ENCODE results near the gene MALRD1. TPM values are rescaled to one million over a fixed set of nuclear protein-coding genes. Genes with fewer than 3 reads are reported as not detected.

MALRD1 gene
- total RNA-seq, 1 experiment from 2014 or later, result 0.50 TPM

- no peaks in the 10 kb centered on the region for H3K36me3 Mint-ChIP-seq
- H3K9me3 Mint-ChIP-seq, result peaks cover 12% of the 10 kb centered on the region
- TF ChIP-seq ZNF281 (CRISPR knock-in tag; IDR thresholded peaks at IDR 0.05) (no peak), ZNF121 (CRISPR knock-in tag; IDR thresholded peaks at IDR 0.05) (no peak), ZNF423 (CRISPR knock-in tag; IDR thresholded peaks at IDR 0.05) (no peak), CREB1 (CRISPR knock-in tag; IDR thresholded peaks at IDR 0.05) (no peak), TEAD1 (CRISPR knock-in tag; IDR thresholded peaks at IDR 0.05) (no peak), E2F5 (CRISPR knock-in tag; IDR thresholded peaks at IDR 0.05) (no peak), MLX (CRISPR knock-in tag; IDR thresholded peaks at IDR 0.05) (no peak)
- ATAC-seq, result no peak
- DNase-seq (ENCODE audit: low spot score), result no peak
- no peak overlapping the region for H3K27ac Mint-ChIP-seq
- no peaks in the 10 kb centered on the region for H3K4me1 Mint-ChIP-seq
- H3K4me3 Mint-ChIP-seq, result no peak overlapping the region
- ChIA-PET CTCF (no interaction called here), POLR2A (interaction anchor here (0.5 kb wide), 1 partner anchor 8 kb away, joined by 4 read pairs; no protein-coding TSS in a partner anchor)
- no peaks in the 10 kb centered on the region; the same call in 1 of the 2 replicates for H3K27me3 Mint-ChIP-seq (ENCODE audit: low read depth)
Observed at GRCh38 chr10:19606968-19607367, 558.4 kb downstream of the MALRD1 start.

- Mint-ChIP-seq H3K4me1 (no peaks in the 10 kb centered on the region), H3K27me3 (ENCODE audit: low read depth) (no peaks in the 10 kb centered on the region; the same call in 1 of the 2 replicates), H3K9me3 (peaks cover 16% of the 10 kb centered on the region), H3K36me3 (peaks cover 4% of the 10 kb centered on the region; the same call in 1 of the 2 replicates), H3K27ac (no peak overlapping the region), H3K4me3 (no peak overlapping the region)
- no peak for DNase-seq (ENCODE audit: low spot score)
- ATAC-seq, result no peak
- ChIA-PET CTCF (no interaction called here), POLR2A (no interaction called here)
- TF ChIP-seq NFATC4 (CRISPR knock-in tag; IDR thresholded peaks at IDR 0.05) (no peak), ARID4B (CRISPR knock-in tag; IDR thresholded peaks at IDR 0.05; ENCODE audit: borderline replicate concordance) (no peak), PRDM15 (CRISPR knock-in tag; IDR thresholded peaks at IDR 0.05) (no peak), FOXP1 (CRISPR knock-in tag; IDR thresholded peaks at IDR 0.05; ENCODE audit: borderline replicate concordance) (no peak), ZNF121 (CRISPR knock-in tag; IDR thresholded peaks at IDR 0.05) (no peak), IRF2 (CRISPR knock-in tag; IDR thresholded peaks at IDR 0.05; ENCODE audit: borderline replicate concordance, low read depth) (no peak), RELA (CRISPR knock-in tag; IDR thresholded peaks at IDR 0.05; ENCODE audit: borderline replicate concordance) (no peak), CTCF (IDR thresholded peaks at IDR 0.05) (no peak), HMGXB4 (CRISPR knock-in tag; IDR thresholded peaks at IDR 0.05) (no peak)
Observed at GRCh38 chr10:19611775-19612174, 563.2 kb downstream of the MALRD1 start.
